Adrenal gland (tissue), 12 donors: ENCODE results near the gene PKP4. TPM values are rescaled to one million over a fixed set of nuclear protein-coding genes. Genes with fewer than 3 reads are reported as not detected.

Experiments used
- DNase-seq, 7 donors: peaks; one replicate each; pipeline ENCODE4 v3.0.0-alpha.2; 2019 to 2020
- H3K27ac ChIP-seq, 5 donors: fragments of 200-600 bp; sonication (generic) in 4 of 5; 1 replicate in 3 of 5; 2 replicates in 2 of 5; pipeline versions ENCODE4 v1.5.1 to v1.8.0; 2016 to 2020; ENCODE audit warnings: mild to moderate bottlenecking in 1 of 5
- H3K27me3 ChIP-seq: fragments of 200-600 bp; 2 replicates; pipeline ENCODE4 v1.8.0; 2021
- H3K36me3 ChIP-seq, 2 donors: fragments of 200-600 bp; replicated peaks in 1 of 2; 1 replicate in 1 of 2; 2 replicates in 1 of 2; pipeline versions ENCODE4 v1.5.1 to v1.8.0; 2018 to 2022
- H3K4me1 ChIP-seq, 2 donors: fragments of 200-600 bp; replicated peaks in 1 of 2; 1 replicate in 1 of 2; 2 replicates in 1 of 2; pipeline versions ENCODE4 v1.5.1 to v1.8.0; 2018 to 2021
- H3K4me3 ChIP-seq, 4 donors: fragments of 200-600 bp; sonication (generic) in 3 of 4; one replicate each; pipeline ENCODE4 v1.5.1; 2016 to 2018
- H3K9me3 ChIP-seq, 3 donors: fragments of 200-600 bp; sonication (generic) in 1 of 3; replicated peaks in 1 of 3; 1 replicate in 2 of 3; 2 replicates in 1 of 3; pipeline versions ENCODE4 v1.5.1 to v1.8.0; 2016 to 2021
- CTCF ChIP-seq, 6 experiments: fragments of 450-650 bp in 4 of 6; fragments of 200-600 bp in 2 of 6; sonication (generic) in 1 of 6; IDR thresholded peaks; 1 replicate in 5 of 6; 2 replicates in 1 of 6; pipeline versions ENCODE4 v1.5.1 to v1.8.0; 2016 to 2021; ENCODE audit warnings: antibody characterized with exemption in 6 of 6, mild to moderate bottlenecking in 2 of 6, moderate library complexity in 1 of 6
- POLR2A ChIP-seq, 2 donors: fragments of 450-650 bp; IDR thresholded peaks; one replicate each; pipeline ENCODE4 v1.6.1; 2017; ENCODE audit warnings: antibody characterized with exemption in 2 of 2, mild to moderate bottlenecking in 2 of 2, moderate library complexity in 1 of 2
- WGBS, 4 donors: extraction: QIAGEN DNeasy Blood & Tissue Kit in 2 of 4; methylation state at CpG; one replicate each; pipeline versions ENCODE4 v1.1.5 to v1.1.7; 2013 to 2017; 5-methylcytosine and 5-hydroxymethylcytosine counted together
- intact Hi-C, 2 donors: fragments of 100-400 bp; cut with DNase I; formaldehyde crosslinking; loops; one replicate each; pipeline versions ENCODE4 v1.14.1 to v1.15.0; 2022 to 2023
- polyA plus RNA-seq, 3 donors: library from polyadenylated mRNA; stranded (reverse); fragments of 200-250 nt in 2 of 3; fragments of 350-450 nt in 1 of 3; fragmentation: Illumina TruSeq in 1 of 3; extraction: RNeasy Lipid Tissue Mini Kit (QIAGEN cat#74804) in 1 of 3; gene quantifications; one replicate each; pipeline ENCODE4 v1.2.3, GENCODE V29; 2013 to 2014
- total RNA-seq, 9 donors: library from RNA; depleted of rRNA in 4 of 9; stranded (reverse); fragments of >200 nt in 4 of 9; fragments of 120-200 nt in 1 of 9; fragmentation: NEBNext Ultra II Directional in 1 of 9; extraction: Animal tissue kit (Norgen Biotek cat#: 25700) in 1 of 9; gene quantifications; one replicate each; pipeline versions ENCODE4 v1.1.0 to v1.2.4, GENCODE V29; 2013 to 2023
- donor health status: healthy with polysubstance abuse.
- donor health status: Bipolar disorder and iron deficiency.
- donor health status: DM: yes; HTN: yes; CAD: no.
- donor health status: DM: no; HTN: no; CAD: no.
- donor health status: DM: no; HTN: no; CAD: no.
- donor health status: DM: yes; HTN: yes; CAD: no.

Gene PKP4
- total and polyA plus RNA-seq, 12 donors, result 15.6 to 34.9 (median 23.3) TPM

DNA sequence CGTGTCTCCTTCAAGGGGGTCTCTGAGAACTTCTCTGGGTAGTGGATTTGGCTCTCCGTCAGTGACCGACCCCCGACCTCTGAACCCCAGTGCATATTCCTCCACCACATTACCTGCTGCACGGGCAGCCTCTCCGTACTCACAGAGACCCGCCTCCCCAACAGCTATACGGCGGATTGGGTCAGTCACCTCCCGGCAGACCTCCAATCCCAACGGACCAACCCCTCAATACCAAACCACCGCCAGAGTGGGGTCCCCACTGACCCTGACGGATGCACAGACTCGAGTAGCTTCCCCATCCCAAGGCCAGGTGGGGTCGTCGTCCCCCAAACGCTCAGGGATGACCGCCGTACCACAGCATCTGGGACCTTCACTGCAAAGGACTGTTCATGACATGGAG lies 168.2 kb downstream of the PKP4 start:
- TF ChIP-seq CTCF (IDR thresholded peaks at IDR 0.05) (no peak), POLR2A (IDR thresholded peaks at IDR 0.05) (no peak)
- H3K27ac ChIP-seq, result no peak overlapping the region
- H3K4me3 ChIP-seq, result no peak overlapping the region
- H3K27me3 ChIP-seq, result no peaks in the 10 kb centered on the region
- H3K9me3 ChIP-seq, result no peaks in the 10 kb centered on the region
- peaks cover 0 to 7% of the 10 kb centered on the region in 2 donors for H3K36me3 ChIP-seq
- DNase-seq, result no peak
- intact Hi-C loops, result no loop called here
- WGBS, 4 donors, result 95 to 99% (median 97%) methylated on average over 19 of the region's 19 CpGs
- no peaks in the 10 kb centered on the region for H3K4me1 ChIP-seq

DNA sequence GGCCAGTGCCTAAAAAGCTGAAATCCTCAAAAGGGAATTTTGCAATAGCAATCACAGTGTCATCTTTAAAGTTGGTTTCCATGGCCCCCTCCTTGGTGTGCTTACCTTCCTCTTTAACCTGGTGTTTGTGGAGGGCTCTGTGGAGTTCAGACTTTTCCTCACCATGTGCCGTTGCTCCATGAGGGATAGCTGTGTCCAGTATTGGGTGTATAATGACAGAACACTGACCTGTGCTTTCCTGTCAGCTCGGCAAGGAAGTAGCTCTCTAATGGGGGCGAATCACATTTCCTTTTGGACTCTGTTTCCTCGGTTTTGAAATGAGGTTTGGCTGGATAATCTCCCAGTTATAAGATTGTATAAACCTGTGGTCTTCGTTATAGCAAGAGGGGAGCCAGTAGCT lies 172.4 kb downstream of the PKP4 start:
- intact Hi-C loops, result no loop called here

GRCh38 chr2:158633261-158633660 lies 176.5 kb downstream of the PKP4 start:
- Histone ChIP-seq H3K9me3 (no peaks in the 10 kb centered on the region), H3K4me3 (no peak overlapping the region), H3K4me1 (peaks cover 0 to 21% of the 10 kb centered on the region in 2 donors), H3K27me3 (no peaks in the 10 kb centered on the region), H3K36me3 (peaks cover 0 to 12% of the 10 kb centered on the region in 2 donors), H3K27ac (no peak overlapping the region)
- DNase-seq, result no peak
- TF ChIP-seq CTCF (IDR thresholded peaks at IDR 0.05), result no peak
- TF ChIP-seq POLR2A (IDR thresholded peaks at IDR 0.05), result no peak
- intact Hi-C loops, result no loop called here
- WGBS, 4 donors, result 91 to 95% (median 92%) methylated on average over 2 of the region's 2 CpGs

More for the DNA sequence above, 172.4 kb downstream of the PKP4 start:
- Histone ChIP-seq H3K9me3 (no peaks in the 10 kb centered on the region), H3K4me1 (no peaks in the 10 kb centered on the region), H3K27me3 (no peaks in the 10 kb centered on the region), H3K4me3 (no peak overlapping the region), H3K27ac (no peak overlapping the region), H3K36me3 (peaks cover 0 to 12% of the 10 kb centered on the region in 2 donors)
- 78 to 88% (median 83%) methylated on average over 5 of the region's 5 CpGs for WGBS, 4 donors
- no peak for DNase-seq
- TF ChIP-seq POLR2A (IDR thresholded peaks at IDR 0.05) (no peak), CTCF (IDR thresholded peaks at IDR 0.05) (no peak)

GRCh38 chr2:158634627-158635026 lies 177.9 kb downstream of the PKP4 start:
- no peaks in the 10 kb centered on the region for H3K9me3 ChIP-seq
- intact Hi-C loops, result no loop called here
- H3K36me3 ChIP-seq, result peaks cover 0 to 12% of the 10 kb centered on the region in 2 donors
- peaks cover 0 to 21% of the 10 kb centered on the region in 2 donors for H3K4me1 ChIP-seq
- no peaks in the 10 kb centered on the region for H3K27me3 ChIP-seq
- TF ChIP-seq POLR2A (IDR thresholded peaks at IDR 0.05) (no peak), CTCF (IDR thresholded peaks at IDR 0.05) (no peak)
- no peak overlapping the region for H3K4me3 ChIP-seq
- no peak for DNase-seq
- 45 to 62% (median 54%) methylated on average over 5 of the region's 5 CpGs for WGBS, 4 donors
- H3K27ac ChIP-seq, result no peak overlapping the region
